HepG2 (cell line): ENCODE measurements around the gene PLEKHN1. TPM values are rescaled to one million over a fixed set of nuclear protein-coding genes. Genes with fewer than 3 reads are reported as not detected.

Experiments used
- ATAC-seq: fragments of 200-7000 bp; cut with Tn5 transposase; 3 replicates; pipeline ENCODE4 v1.9.1; 2020; ENCODE audit warnings: mild to moderate bottlenecking, moderate library complexity
- BruUV-seq: library from RNA; stranded (reverse); fragments of 400-500 nt; replicated peaks from 2 replicates; lab custom pipeline; 2021; lab: Mats Ljungman, UMichigan
- CTCF ChIA-PET: fragments of 300-600 bp; formaldehyde crosslinking; extraction: SDS; loops from one replicate; lab custom pipeline; 2021; ENCODE audit warnings: low total read pairs, inconsistent platforms, low intra/inter-chr PET ratio; lab: Yijun Ruan, JAX
- POLR2A ChIA-PET: fragments of 350-600 bp; sonication (Branson Sonifier 250); formaldehyde crosslinking; loops from one replicate; lab custom pipeline; 2020; ENCODE audit warnings: antibody characterized with exemption, inconsistent platforms; lab: Yijun Ruan, JAX
- DNase-seq: peaks from one replicate; pipeline ENCODE4 v3.0.0-alpha.2; 2015; ENCODE audit warnings: low spot score
- FAIRE-seq: peaks from 3 replicates; lab custom pipeline; 2011; peaks lifted over from hg19 to GRCh38; lab: Jason Lieb, UNC
- H2AFZ ChIP-seq: one replicate; pipeline ENCODE4 v1.6.1; 2011; ENCODE audit warnings: low read length, inconsistent platforms
- H3K27ac ChIP-seq: fragments of 300-600 bp; 3 replicates; pipeline ENCODE4 v1.8.0; 2011; ENCODE audit warnings: mixed run types, mild to moderate bottlenecking, mixed read lengths, low read length, inconsistent platforms; ENCODE audit not compliant: insufficient read depth; ENCODE audit errors: extremely low read length
- H3K27me3 ChIP-seq, 2 experiments: fragments of 200-600 bp in 1 of 2; 2 replicates in 1 of 2; 3 replicates in 1 of 2; pipeline versions ENCODE4 v1.6.0 to v1.8.0; 2011; ENCODE audit warnings: low read length in 2 of 2, mild to moderate bottlenecking in 2 of 2, moderate library complexity in 2 of 2, inconsistent platforms in 1 of 2; ENCODE audit not compliant: insufficient read depth in 2 of 2, control insufficient read depth in 1 of 2
- H3K36me3 ChIP-seq, 2 experiments: fragments of 200-600 bp in 1 of 2; replicated peaks in 1 of 2; 2 replicates in 1 of 2; 3 replicates in 1 of 2; pipeline versions ENCODE4 v1.5.1 to v1.8.0; 2011; ENCODE audit warnings: low read length in 2 of 2, inconsistent platforms in 1 of 2; ENCODE audit not compliant: insufficient read depth in 2 of 2, control insufficient read depth in 1 of 2
- H3K4me1 ChIP-seq: 2 replicates; pipeline ENCODE4 v1.5.1; 2012; ENCODE audit warnings: low read length, inconsistent platforms; ENCODE audit not compliant: insufficient read depth
- H3K4me2 ChIP-seq: 2 replicates; pipeline ENCODE4 v1.6.0; 2011; ENCODE audit warnings: low read depth, low read length, inconsistent platforms
- H3K4me3 ChIP-seq, 3 experiments: fragments of 200-600 bp in 1 of 3; sonication (generic), shearing (Covaris generic) in 1 of 3; replicated peaks in 1 of 3; 2 replicates each; pipeline ENCODE4 v1.5.1; 2011 to 2016; ENCODE audit warnings: low read length in 3 of 3, inconsistent platforms in 2 of 3, low read depth in 2 of 3, mild to moderate bottlenecking in 2 of 3, control low read depth in 1 of 3, mixed read lengths in 1 of 3; ENCODE audit not compliant: insufficient read depth in 1 of 3
- H3K79me2 ChIP-seq: one replicate; pipeline ENCODE4 v1.6.1; 2011; ENCODE audit warnings: low read length, inconsistent platforms; ENCODE audit not compliant: insufficient read depth
- H3K9ac ChIP-seq: 2 replicates; pipeline ENCODE4 v1.6.0; 2011; ENCODE audit warnings: mild to moderate bottlenecking, low read depth, low read length, inconsistent platforms; ENCODE audit not compliant: insufficient read depth
- H3K9me3 ChIP-seq: 2 replicates; pipeline ENCODE4 v1.5.1; 2012; ENCODE audit warnings: mild to moderate bottlenecking, low read length
- H4K20me1 ChIP-seq: 2 replicates; pipeline ENCODE4 v1.6.0; 2011; ENCODE audit warnings: inconsistent platforms, mild to moderate bottlenecking, low read length, moderate library complexity; ENCODE audit not compliant: insufficient read depth
- ARID2 ChIP-seq: sonication (generic); formaldehyde crosslinking; IDR thresholded peaks from 2 replicates; pipeline ENCODE4 v1.8.1; 2022; ENCODE audit warnings: mild to moderate bottlenecking, missing genetic modification reagents, borderline replicate concordance
- CBFB ChIP-seq: sonication (generic); formaldehyde crosslinking; IDR thresholded peaks from 2 replicates; pipeline ENCODE4 v1.4.0; 2020; ENCODE audit warnings: missing genetic modification reagents
- CEBPB ChIP-seq: IDR thresholded peaks from 2 replicates; pipeline ENCODE4 v1.6.1; 2011; ENCODE audit warnings: low read depth, low read length, improper control_type of control experiment, borderline replicate concordance
- KDM2A ChIP-seq: sonication (generic); formaldehyde crosslinking; IDR thresholded peaks from 2 replicates; pipeline ENCODE4 v1.4.0; 2020; ENCODE audit warnings: low read depth, missing genetic modification reagents, borderline replicate concordance
- MTF2 ChIP-seq: sonication (generic); formaldehyde crosslinking; IDR thresholded peaks from 2 replicates; pipeline ENCODE4 v1.5.0; 2020; ENCODE audit warnings: missing genetic modification reagents, borderline replicate concordance
- NCOA2 ChIP-seq: sonication (generic); formaldehyde crosslinking; IDR thresholded peaks from 2 replicates; pipeline ENCODE4 v1.8.0; 2022; ENCODE audit warnings: inconsistent platforms
- RFXAP ChIP-seq: sonication (generic); formaldehyde crosslinking; IDR thresholded peaks from 2 replicates; pipeline ENCODE4 v1.4.0; 2020; ENCODE audit warnings: missing genetic modification reagents, borderline replicate concordance
- SNAI1 ChIP-seq: sonication (generic); formaldehyde crosslinking; IDR thresholded peaks from 2 replicates; pipeline ENCODE4 v1.5.0; 2020; ENCODE audit warnings: mild to moderate bottlenecking, missing genetic modification reagents, borderline replicate concordance
- STAG1 ChIP-seq: sonication (generic); formaldehyde crosslinking; IDR thresholded peaks from 2 replicates; pipeline ENCODE4 v1.4.0; 2020; ENCODE audit warnings: missing genetic modification reagents
- ZNF431 ChIP-seq: sonication (generic); formaldehyde crosslinking; IDR thresholded peaks from 2 replicates; pipeline ENCODE4 v1.9.0; 2022; ENCODE audit warnings: missing genetic modification reagents, low read depth, mild to moderate bottlenecking, borderline replicate concordance
- ZNF891 ChIP-seq: sonication (generic); formaldehyde crosslinking; IDR thresholded peaks from 2 replicates; pipeline ENCODE4 v1.5.0; 2020; ENCODE audit warnings: mild to moderate bottlenecking, missing genetic modification reagents
- WGBS: methylation state at CpG from one replicate; pipeline ENCODE4 v1.1.6; 2017; ENCODE audit warnings: low lambda C conversion rate; 5-methylcytosine and 5-hydroxymethylcytosine counted together
- in situ Hi-C: cut with HindIII; loops from 2 replicates; pipeline ENCODE4 v1.10.0; 2017; ENCODE audit warnings: low pct_unique_long_range_greater_than_20kb; ENCODE audit not compliant: extremely low pct_ligation_motif_present
- intact Hi-C: fragments of 100-400 bp; cut with micrococcal nuclease; formaldehyde crosslinking; loops from one replicate; pipeline ENCODE4 v1.10.0; 2022; ENCODE audit not compliant: unreplicated experiment
- polyA plus RNA-seq, 8 experiments: library from polyadenylated mRNA; depleted of rRNA in 3 of 8; stranded (reverse) in 7 of 8; unstranded in 1 of 8; fragments of >200 nt; fragmentation: Illumina TruSeq in 4 of 8; extraction: Trizol in 4 of 8; gene quantifications; 2 replicates each; pipeline versions ENCODE4 v1.2.1 to v1.2.3, GENCODE V29; 2011 to 2016; ENCODE audit warnings: low read depth in 4 of 8, missing spikeins in 1 of 8, mixed read lengths in 1 of 8; ENCODE audit not compliant: insufficient read depth in 1 of 8
- total RNA-seq, 5 experiments: library from RNA; depleted of rRNA; stranded (reverse); fragments of >200 nt; fragmentation: Illumina TruSeq; extraction: Trizol; gene quantifications; 2 replicates each; pipeline ENCODE4 v1.2.3, GENCODE V29; 2016; ENCODE audit warnings: low read depth in 1 of 5
- TF ChIP-seq, protein P1 (sequence below): sonication (generic); formaldehyde crosslinking; IDR thresholded peaks from 2 replicates; pipeline ENCODE4 v1.5.0; 2020; ENCODE audit warnings: mild to moderate bottlenecking, missing genetic modification reagents, moderate library complexity
- TF ChIP-seq, protein P2 (sequence below): IDR thresholded peaks from 2 replicates; pipeline ENCODE4 v1.6.1; 2016; ENCODE audit warnings: low read depth
- TF ChIP-seq, protein P3 (sequence below): sonication (generic); formaldehyde crosslinking; IDR thresholded peaks from 2 replicates; pipeline ENCODE4 v1.4.0; 2020; ENCODE audit warnings: mild to moderate bottlenecking, missing genetic modification reagents
- TF ChIP-seq, protein P4 (sequence below): sonication (generic); formaldehyde crosslinking; IDR thresholded peaks from 2 replicates; pipeline ENCODE4 v1.5.1; 2020; ENCODE audit warnings: missing genetic modification reagents, mild to moderate bottlenecking, borderline replicate concordance

Gene PLEKHN1
- total and polyA plus RNA-seq, 2 of the 13 experiments (the other 11 are each of a cell fraction or from before 2014, with no cell fraction given) = 0.42 to 0.58 TPM

DNA sequence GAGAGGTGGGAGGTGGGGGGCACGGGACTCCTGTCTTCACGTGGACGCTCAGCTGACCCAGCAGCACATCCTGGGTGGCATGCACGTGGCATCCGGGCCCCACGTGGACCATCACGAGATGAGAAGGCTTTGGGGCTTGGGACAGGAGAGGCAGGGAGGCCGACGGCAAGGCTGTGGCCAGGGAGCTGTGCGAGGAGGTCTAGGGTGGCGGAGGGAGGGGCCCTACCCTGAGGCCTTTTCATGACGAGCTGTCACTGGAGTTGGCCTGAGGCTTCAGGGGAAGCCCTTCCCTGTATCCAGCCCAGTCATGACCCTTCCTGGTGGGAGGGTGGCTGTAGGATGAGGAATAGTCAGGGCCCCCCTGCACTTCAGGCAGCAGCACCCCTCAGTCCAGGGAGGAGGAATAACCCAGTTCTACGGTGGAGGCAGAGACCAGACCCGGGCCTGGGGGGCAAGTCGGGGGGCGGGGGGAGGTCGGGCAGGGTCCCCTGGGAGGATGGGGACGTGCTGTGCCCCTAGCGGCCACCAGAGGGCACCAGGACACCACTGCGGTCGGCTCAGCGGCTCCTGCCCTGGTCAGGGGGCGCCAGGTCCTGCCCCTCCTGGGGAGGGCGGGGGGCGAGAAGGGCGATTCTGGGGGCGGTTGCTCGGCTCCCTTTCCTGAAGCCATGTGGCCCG lies 17.7 kb downstream of the PLEKHN1 start:
- Histone ChIP-seq H4K20me1 (no peaks in the 10 kb centered on the region), H3K27ac (no peak overlapping the region), H3K27me3 (peaks cover 22 to 61% of the 10 kb centered on the region in 2 experiments), H3K4me1 (peaks cover 45% of the 10 kb centered on the region), H3K4me2 (peak overlapping the region; percentile 45; the same call in 1 of the 2 replicates), H3K9me3 (no peaks in the 10 kb centered on the region), H3K4me3 (peak overlapping the region in 1 of 3 experiments; percentile 37; a peak in 1 of 6 replicates), H3K9ac (no peak overlapping the region), H2AFZ (no peak overlapping the region), H3K36me3 (no peaks in the 10 kb centered on the region), H3K79me2 (no peaks in the 10 kb centered on the region)
- no peak for FAIRE-seq
- in situ Hi-C loops = no loop called here
- ChIA-PET POLR2A (interaction anchor here (0.8 to 1.3 kb wide), 3 partner anchors 17 to 141 kb away, joined by 3 read pairs; partner anchors contain the start of gene PLEKHN1), CTCF (interaction anchor here (1.6 to 2.4 kb wide), 2 partner anchors 17 to 80 kb away, joined by 5 to 8 read pairs; no protein-coding TSS in a partner anchor)
- DNase-seq = no peak
- 7% methylated on average over 10 of the region's 29 CpGs for WGBS
- intact Hi-C loops = no loop called here
- no TSS peak for BruUV-seq
- peak; percentile 28; the same call in 2 of the 3 replicates for ATAC-seq
- peak; percentile 84 for TF ChIP-seq STAG1 (CRISPR knock-in tag)
- 0 out of 2 replicates have a peak, but pooled peaks have one; percentile 32 for TF ChIP-seq ZNF891 (CRISPR knock-in tag)
- no peak for TF ChIP-seq CBFB
- TF ChIP-seq, protein P1, sequence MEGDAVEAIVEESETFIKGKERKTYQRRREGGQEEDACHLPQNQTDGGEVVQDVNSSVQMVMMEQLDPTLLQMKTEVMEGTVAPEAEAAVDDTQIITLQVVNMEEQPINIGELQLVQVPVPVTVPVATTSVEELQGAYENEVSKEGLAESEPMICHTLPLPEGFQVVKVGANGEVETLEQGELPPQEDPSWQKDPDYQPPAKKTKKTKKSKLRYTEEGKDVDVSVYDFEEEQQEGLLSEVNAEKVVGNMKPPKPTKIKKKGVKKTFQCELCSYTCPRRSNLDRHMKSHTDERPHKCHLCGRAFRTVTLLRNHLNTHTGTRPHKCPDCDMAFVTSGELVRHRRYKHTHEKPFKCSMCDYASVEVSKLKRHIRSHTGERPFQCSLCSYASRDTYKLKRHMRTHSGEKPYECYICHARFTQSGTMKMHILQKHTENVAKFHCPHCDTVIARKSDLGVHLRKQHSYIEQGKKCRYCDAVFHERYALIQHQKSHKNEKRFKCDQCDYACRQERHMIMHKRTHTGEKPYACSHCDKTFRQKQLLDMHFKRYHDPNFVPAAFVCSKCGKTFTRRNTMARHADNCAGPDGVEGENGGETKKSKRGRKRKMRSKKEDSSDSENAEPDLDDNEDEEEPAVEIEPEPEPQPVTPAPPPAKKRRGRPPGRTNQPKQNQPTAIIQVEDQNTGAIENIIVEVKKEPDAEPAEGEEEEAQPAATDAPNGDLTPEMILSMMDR (CRISPR knock-in tag) = peak; percentile 87
- no peak for TF ChIP-seq CEBPB
- TF ChIP-seq ARID2 (CRISPR knock-in tag) = no peak
- TF ChIP-seq RFXAP = no peak
- TF ChIP-seq, protein P2, sequence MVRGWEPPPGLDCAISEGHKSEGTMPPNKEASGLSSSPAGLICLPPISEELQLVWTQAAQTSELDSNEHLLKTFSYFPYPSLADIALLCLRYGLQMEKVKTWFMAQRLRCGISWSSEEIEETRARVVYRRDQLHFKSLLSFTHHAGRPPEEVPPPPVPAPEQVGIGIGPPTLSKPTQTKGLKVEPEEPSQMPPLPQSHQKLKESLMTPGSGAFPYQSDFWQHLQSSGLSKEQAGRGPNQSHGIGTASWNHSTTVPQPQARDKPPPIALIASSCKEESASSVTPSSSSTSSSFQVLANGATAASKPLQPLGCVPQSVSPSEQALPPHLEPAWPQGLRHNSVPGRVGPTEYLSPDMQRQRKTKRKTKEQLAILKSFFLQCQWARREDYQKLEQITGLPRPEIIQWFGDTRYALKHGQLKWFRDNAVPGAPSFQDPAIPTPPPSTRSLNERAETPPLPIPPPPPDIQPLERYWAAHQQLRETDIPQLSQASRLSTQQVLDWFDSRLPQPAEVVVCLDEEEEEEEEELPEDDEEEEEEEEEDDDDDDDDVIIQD (CRISPR knock-in tag) = no peak
- TF ChIP-seq NCOA2 (CRISPR knock-in tag) = no peak
- no peak for TF ChIP-seq SNAI1 (CRISPR knock-in tag)
- no peak for TF ChIP-seq MTF2 (CRISPR knock-in tag)
- peak; percentile 54; the same call in 1 of the 2 replicates for TF ChIP-seq KDM2A (CRISPR knock-in tag)
- TF ChIP-seq, protein P3, sequence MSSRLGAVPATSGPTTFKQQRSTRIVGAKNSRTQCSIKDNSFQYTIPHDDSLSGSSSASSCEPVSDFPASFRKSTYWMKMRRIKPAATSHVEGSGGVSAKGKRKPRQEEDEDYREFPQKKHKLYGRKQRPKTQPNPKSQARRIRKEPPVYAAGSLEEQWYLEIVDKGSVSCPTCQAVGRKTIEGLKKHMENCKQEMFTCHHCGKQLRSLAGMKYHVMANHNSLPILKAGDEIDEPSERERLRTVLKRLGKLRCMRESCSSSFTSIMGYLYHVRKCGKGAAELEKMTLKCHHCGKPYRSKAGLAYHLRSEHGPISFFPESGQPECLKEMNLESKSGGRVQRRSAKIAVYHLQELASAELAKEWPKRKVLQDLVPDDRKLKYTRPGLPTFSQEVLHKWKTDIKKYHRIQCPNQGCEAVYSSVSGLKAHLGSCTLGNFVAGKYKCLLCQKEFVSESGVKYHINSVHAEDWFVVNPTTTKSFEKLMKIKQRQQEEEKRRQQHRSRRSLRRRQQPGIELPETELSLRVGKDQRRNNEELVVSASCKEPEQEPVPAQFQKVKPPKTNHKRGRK (CRISPR knock-in tag) = peak; percentile 88
- TF ChIP-seq, protein P4, sequence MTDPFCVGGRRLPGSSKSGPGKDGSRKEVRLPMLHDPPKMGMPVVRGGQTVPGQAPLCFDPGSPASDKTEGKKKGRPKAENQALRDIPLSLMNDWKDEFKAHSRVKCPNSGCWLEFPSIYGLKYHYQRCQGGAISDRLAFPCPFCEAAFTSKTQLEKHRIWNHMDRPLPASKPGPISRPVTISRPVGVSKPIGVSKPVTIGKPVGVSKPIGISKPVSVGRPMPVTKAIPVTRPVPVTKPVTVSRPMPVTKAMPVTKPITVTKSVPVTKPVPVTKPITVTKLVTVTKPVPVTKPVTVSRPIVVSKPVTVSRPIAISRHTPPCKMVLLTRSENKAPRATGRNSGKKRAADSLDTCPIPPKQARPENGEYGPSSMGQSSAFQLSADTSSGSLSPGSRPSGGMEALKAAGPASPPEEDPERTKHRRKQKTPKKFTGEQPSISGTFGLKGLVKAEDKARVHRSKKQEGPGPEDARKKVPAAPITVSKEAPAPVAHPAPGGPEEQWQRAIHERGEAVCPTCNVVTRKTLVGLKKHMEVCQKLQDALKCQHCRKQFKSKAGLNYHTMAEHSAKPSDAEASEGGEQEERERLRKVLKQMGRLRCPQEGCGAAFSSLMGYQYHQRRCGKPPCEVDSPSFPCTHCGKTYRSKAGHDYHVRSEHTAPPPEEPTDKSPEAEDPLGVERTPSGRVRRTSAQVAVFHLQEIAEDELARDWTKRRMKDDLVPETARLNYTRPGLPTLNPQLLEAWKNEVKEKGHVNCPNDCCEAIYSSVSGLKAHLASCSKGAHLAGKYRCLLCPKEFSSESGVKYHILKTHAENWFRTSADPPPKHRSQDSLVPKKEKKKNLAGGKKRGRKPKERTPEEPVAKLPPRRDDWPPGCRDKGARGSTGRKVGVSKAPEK (CRISPR knock-in tag) = peak; percentile 87; the same call in 1 of the 2 replicates
- TF ChIP-seq ZNF431 (CRISPR knock-in tag) = no peak
